GM12873 (cell line): ENCODE data around the gene MAP3K5.

Source experiments
- TF ChIP-seq, protein P1 (sequence below): IDR thresholded peaks from 2 replicates; pipeline ENCODE4 v1.5.1; 2012; ENCODE audit warnings: low read depth, mild to moderate bottlenecking, moderate library complexity, low read length, control low read depth; ENCODE audit not compliant: insufficient read depth; ENCODE audit errors: missing control alignments

The MAP3K5 gene

DNA sequence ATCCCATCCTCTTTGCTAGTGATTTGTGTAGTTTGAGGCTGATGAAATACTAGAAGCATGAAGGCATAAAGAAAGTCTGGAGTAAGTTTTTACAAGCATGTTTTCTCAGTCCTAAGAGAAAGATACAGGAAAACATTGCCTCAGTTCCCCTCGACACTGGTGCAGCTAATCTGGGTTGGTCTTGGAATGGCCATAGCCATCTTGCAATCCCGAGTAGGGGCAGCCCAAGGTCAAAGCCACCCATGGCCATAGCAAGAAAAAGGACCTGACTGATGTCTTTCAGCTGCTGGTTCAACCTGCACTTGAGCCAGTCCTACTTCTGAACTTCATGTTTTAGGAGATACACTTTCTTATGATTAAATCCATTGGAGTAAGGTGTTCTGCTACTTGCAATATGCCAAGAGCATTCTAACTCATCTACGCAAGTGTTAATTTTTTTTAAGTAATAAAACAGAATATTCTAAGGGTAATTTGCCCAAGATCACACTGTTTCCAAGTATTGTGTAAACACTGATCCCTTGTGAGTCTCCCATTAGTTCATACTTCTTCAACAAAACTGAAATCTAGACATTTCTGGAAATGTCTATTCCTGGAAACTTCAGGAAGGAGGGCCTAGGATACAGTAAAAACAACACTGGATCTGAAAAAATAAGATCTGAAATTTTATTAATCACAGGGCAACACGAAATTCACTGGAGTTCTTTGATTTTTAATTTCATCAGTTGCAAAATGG is 108.9 kb downstream of the MAP3K5 start:
- TF ChIP-seq, protein P1, sequence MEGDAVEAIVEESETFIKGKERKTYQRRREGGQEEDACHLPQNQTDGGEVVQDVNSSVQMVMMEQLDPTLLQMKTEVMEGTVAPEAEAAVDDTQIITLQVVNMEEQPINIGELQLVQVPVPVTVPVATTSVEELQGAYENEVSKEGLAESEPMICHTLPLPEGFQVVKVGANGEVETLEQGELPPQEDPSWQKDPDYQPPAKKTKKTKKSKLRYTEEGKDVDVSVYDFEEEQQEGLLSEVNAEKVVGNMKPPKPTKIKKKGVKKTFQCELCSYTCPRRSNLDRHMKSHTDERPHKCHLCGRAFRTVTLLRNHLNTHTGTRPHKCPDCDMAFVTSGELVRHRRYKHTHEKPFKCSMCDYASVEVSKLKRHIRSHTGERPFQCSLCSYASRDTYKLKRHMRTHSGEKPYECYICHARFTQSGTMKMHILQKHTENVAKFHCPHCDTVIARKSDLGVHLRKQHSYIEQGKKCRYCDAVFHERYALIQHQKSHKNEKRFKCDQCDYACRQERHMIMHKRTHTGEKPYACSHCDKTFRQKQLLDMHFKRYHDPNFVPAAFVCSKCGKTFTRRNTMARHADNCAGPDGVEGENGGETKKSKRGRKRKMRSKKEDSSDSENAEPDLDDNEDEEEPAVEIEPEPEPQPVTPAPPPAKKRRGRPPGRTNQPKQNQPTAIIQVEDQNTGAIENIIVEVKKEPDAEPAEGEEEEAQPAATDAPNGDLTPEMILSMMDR = no peak

DNA sequence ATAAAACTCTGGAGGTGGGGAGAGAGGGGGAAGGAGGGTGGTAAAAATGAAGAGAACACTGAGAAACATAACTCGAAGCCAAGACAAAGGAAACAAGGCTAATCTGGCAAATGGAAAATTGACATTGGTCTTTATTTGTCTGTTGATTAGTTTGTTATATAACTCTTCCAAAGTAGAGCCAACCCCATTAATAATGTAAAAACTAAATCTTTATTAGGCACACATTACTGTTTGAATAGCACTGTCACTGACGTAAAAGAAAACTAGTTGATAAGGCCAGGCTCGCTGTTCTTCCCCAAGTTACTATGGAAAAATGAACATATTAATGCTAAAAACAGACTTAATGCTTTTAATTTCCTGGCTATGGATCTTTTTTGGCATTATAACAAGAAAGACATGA is 110.0 kb downstream of the MAP3K5 start:
- TF ChIP-seq, protein P1 = no peak

DNA sequence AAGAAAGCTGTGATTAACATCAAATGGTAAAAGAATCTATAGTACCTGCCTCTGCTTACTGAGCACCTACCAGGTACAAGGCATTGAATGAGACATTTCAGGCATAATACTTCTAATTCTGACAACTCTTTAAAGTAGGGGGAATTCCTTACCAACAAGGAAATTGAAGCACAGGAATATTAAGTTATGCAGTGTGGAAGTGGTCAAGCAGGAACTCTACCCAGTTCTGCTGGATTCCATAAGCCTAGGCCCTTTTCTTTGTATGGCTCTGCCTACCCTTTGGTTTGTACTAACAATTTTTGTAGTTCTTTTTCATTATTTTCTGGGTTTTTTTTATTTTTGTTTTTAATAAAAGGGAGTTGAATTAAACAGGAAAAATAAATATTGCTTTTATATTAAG is 114.5 kb downstream of the MAP3K5 start:
- TF ChIP-seq, protein P1 = no peak

DNA sequence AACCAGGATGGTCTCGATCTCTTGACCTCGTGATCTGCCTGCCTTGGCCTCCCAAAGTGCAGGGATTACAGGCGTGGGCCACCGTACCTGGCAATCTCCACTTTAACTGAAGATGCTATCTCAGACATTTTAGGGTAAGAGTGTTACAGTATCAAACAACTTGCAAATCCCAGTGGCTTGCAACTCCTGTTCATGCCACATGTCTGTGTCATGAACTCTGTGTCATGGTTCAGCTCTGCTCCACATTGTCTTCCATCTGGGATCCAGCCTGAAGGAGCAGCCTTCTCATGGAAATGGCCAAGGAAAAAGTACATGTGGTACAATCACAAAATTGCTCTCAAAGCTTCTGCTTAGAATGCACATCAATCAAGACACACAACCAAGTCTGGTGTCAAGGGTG is 114.9 kb downstream of the MAP3K5 start:
- TF ChIP-seq, protein P1 = no peak

DNA sequence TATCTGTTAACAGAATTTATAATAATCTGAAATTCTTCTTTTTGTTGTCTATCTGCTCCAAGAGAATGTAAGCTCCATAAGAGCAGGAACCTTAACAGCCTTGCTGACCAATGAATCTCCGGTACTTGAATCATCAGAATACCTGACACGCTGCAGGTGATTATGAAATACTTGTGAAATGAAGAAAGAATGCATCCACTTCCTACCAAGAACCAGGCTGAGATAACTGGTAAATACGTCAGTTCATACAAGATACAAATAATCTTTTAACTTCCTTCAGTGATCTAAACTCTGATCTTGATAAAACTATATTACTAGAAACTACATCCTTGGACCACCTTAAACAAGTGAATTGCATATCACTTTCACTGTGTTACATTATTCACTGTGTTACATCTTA is 116.2 kb downstream of the MAP3K5 start:
- TF ChIP-seq, protein P1 = no peak

DNA sequence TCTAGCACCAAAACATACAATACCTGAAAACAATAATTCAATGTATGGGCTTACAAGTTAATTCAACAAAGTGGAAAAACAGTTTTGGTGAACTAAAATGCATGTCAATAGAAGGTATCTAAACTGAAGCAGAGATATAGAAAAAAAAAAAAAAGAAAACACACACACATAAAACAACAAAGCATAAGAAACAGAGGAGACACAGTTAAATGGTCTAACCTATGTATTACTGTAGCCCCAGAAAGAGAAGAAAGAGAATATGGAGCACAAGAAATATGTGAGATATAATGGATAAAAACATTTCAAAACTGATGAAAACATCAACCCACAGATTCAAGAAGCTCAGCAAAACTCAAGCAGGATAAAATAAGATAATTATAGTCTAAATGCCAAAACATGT is 118.7 kb downstream of the MAP3K5 start:
- TF ChIP-seq, protein P1 = no peak

DNA sequence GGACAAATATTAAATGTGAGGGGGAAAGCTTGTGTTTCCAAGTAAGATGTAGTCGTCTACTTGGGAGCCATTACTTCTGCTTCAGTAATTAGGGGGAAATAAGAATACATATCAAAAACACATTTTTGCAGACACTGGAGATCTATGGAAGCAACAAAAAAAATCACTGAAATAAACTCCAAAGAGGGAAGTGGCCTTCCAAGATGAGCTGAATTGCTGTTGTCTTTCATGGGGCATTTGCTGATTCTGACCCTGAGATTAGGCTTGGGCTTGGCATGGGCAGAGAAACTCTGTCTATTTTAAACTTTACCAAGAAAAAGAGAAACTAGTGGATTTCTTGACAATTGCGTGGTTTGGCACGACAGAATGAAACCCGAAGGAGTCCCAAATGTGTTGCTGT is 120.1 kb downstream of the MAP3K5 start:
- TF ChIP-seq, protein P1 = no peak
